Mesothelial cell of epicardium (in vitro differentiated cells): ENCODE results near the gene PTPRT. TPM values are rescaled to one million over a fixed set of nuclear protein-coding genes. Genes with fewer than 3 reads are reported as not detected.
A peak's percentile ranks its signal among the peaks of the same experiment; 100 is the strongest.

ENCODE experiments used
- DNase-seq, 2 experiments: peaks; one replicate each; pipeline ENCODE4 v3.0.0; 2021; ENCODE audit warnings: low spot score in 2 of 2; ENCODE audit not compliant: unreplicated experiment in 2 of 2
- H3K27ac Mint-ChIP-seq: 2 replicates; pipeline ENCODE4 v1.8.0; 2021; ENCODE audit warnings: mixed read lengths
- H3K27me3 Mint-ChIP-seq: 2 replicates; pipeline ENCODE4 v1.8.0; 2021; ENCODE audit warnings: low read depth, mixed read lengths
- H3K36me3 Mint-ChIP-seq: 2 replicates; pipeline ENCODE4 v1.8.0; 2021; ENCODE audit warnings: mixed read lengths
- H3K4me1 Mint-ChIP-seq: 2 replicates; pipeline ENCODE4 v1.8.0; 2021; ENCODE audit warnings: mixed read lengths
- H3K4me3 Mint-ChIP-seq: 2 replicates; pipeline ENCODE4 v1.8.0; 2021; ENCODE audit warnings: mild to moderate bottlenecking, moderate library complexity, mixed read lengths
- H3K9me3 Mint-ChIP-seq: 2 replicates; pipeline ENCODE4 v1.8.0; 2021; ENCODE audit warnings: mixed read lengths
- CTCF ChIP-seq: fragments of 200-600 bp; sonication (generic); IDR thresholded peaks from one replicate; pipeline ENCODE4 v1.5.0; 2021; ENCODE audit warnings: antibody characterized with exemption; ENCODE audit not compliant: unreplicated experiment
- total RNA-seq: library from RNA; stranded (reverse); gene quantifications from 3 replicates; pipeline ENCODE4 v1.2.1, GENCODE V29; 2021

Gene PTPRT
- total RNA-seq, 1 donor from 2014 or later, result 0.80 TPM

- H3K27me3 Mint-ChIP-seq, result no peaks in the 10 kb centered on the region
Observed at GRCh38 chr20:43123180-43123579, 66.5 kb downstream of the PTPRT start.

GRCh38 chr20:43119720-43120119 lies 70.0 kb downstream of the PTPRT start:
- no peaks in the 10 kb centered on the region for H3K27me3 Mint-ChIP-seq
- H3K27ac Mint-ChIP-seq, result no peak overlapping the region
- H3K4me3 Mint-ChIP-seq, result no peak overlapping the region
- H3K9me3 Mint-ChIP-seq, result no peaks in the 10 kb centered on the region
- no peaks in the 10 kb centered on the region for H3K4me1 Mint-ChIP-seq
- TF ChIP-seq CTCF, result no peak
- no peaks in the 10 kb centered on the region for H3K36me3 Mint-ChIP-seq
- no peak for DNase-seq

More at GRCh38 chr20:43123180-43123579, 66.5 kb downstream of the PTPRT start:
- no peak for DNase-seq
- H3K36me3 Mint-ChIP-seq, result no peaks in the 10 kb centered on the region
- H3K4me1 Mint-ChIP-seq, result no peaks in the 10 kb centered on the region
- no peak overlapping the region for H3K4me3 Mint-ChIP-seq
- H3K27ac Mint-ChIP-seq, result no peak overlapping the region
- no peak for TF ChIP-seq CTCF
- H3K9me3 Mint-ChIP-seq, result peaks cover 7% of the 10 kb centered on the region

GRCh38 chr20:43102394-43102793 lies 87.3 kb downstream of the PTPRT start:
- Mint-ChIP-seq H3K9me3 (no peaks in the 10 kb centered on the region), H3K27me3 (no peaks in the 10 kb centered on the region), H3K36me3 (no peaks in the 10 kb centered on the region), H3K4me1 (no peaks in the 10 kb centered on the region), H3K4me3 (no peak overlapping the region), H3K27ac (no peak overlapping the region)
- no peak for DNase-seq
- TF ChIP-seq CTCF, result no peak

GRCh38 chr20:43096931-43097260 lies 92.8 kb downstream of the PTPRT start:
- H3K36me3 Mint-ChIP-seq, result no peaks in the 10 kb centered on the region
- H3K4me1 Mint-ChIP-seq, result peaks cover 8% of the 10 kb centered on the region
- H3K27ac Mint-ChIP-seq, result no peak overlapping the region
- H3K9me3 Mint-ChIP-seq, result peaks cover 18% of the 10 kb centered on the region
- no peak for TF ChIP-seq CTCF
- no peak overlapping the region for H3K4me3 Mint-ChIP-seq
- H3K27me3 Mint-ChIP-seq, result no peaks in the 10 kb centered on the region
- DNase-seq, result no peak

- peak overlapping the region; percentile 56 for H3K27ac Mint-ChIP-seq
- no peak overlapping the region for H3K4me3 Mint-ChIP-seq
- no peaks in the 10 kb centered on the region for H3K36me3 Mint-ChIP-seq
- no peak for TF ChIP-seq CTCF
- peaks cover 8% of the 10 kb centered on the region for H3K4me1 Mint-ChIP-seq
- H3K27me3 Mint-ChIP-seq, result no peaks in the 10 kb centered on the region
- DNase-seq, result peak in 1 of 2 experiments; percentile 39
- H3K9me3 Mint-ChIP-seq, result peaks cover 23% of the 10 kb centered on the region
Observed at GRCh38 chr20:43096126-43096930, 93.4 kb downstream of the PTPRT start.
